Glutamatergic neuron (in vitro differentiated cells): ENCODE results near the gene CACNA1H. TPM values are rescaled to one million over a fixed set of nuclear protein-coding genes. Genes with fewer than 3 reads are reported as not detected.
"Not testable (repeated sequence)": the region's sequence is repeated elsewhere in the genome, so short reads cannot be mapped to it uniquely, and the experiment has no call there.

Experiments
- DNase-seq: peaks from one replicate; pipeline ENCODE4 v3.0.0; 2022
- H3K27ac Mint-ChIP-seq: one replicate; pipeline ENCODE4 v1.8.0; 2020; ENCODE audit warnings: mild to moderate bottlenecking, mixed read lengths, inconsistent platforms; ENCODE audit not compliant: unreplicated experiment
- H3K27me3 Mint-ChIP-seq: one replicate; pipeline ENCODE4 v1.8.0; 2020; ENCODE audit warnings: mild to moderate bottlenecking, moderate library complexity, mixed read lengths, inconsistent platforms; ENCODE audit not compliant: unreplicated experiment
- H3K36me3 Mint-ChIP-seq: one replicate; pipeline ENCODE4 v1.8.0; 2020; ENCODE audit warnings: mild to moderate bottlenecking, mixed read lengths, inconsistent platforms; ENCODE audit not compliant: unreplicated experiment
- H3K4me1 Mint-ChIP-seq: one replicate; pipeline ENCODE4 v1.8.0; 2020; ENCODE audit warnings: mild to moderate bottlenecking, low read depth, mixed read lengths, inconsistent platforms; ENCODE audit not compliant: unreplicated experiment
- H3K4me3 Mint-ChIP-seq: one replicate; pipeline ENCODE4 v1.8.0; 2020; ENCODE audit warnings: mild to moderate bottlenecking, mixed read lengths, inconsistent platforms; ENCODE audit not compliant: unreplicated experiment
- H3K9me3 Mint-ChIP-seq: one replicate; pipeline ENCODE4 v1.8.0; 2020; ENCODE audit warnings: mild to moderate bottlenecking, moderate library complexity, mixed read lengths, inconsistent platforms; ENCODE audit not compliant: unreplicated experiment
- CTCF ChIP-seq: fragments of 200-600 bp; sonication (generic); IDR thresholded peaks from one replicate; pipeline ENCODE4 v1.5.0; 2021; ENCODE audit not compliant: partially characterized antibody, unreplicated experiment
- total RNA-seq: library from RNA; stranded (reverse); fragmentation: NEBNext Ultra II Directional; extraction: Animal tissue kit (Norgen Biotek cat#: 25700); gene quantifications from one replicate; pipeline ENCODE4 v1.2.1, GENCODE V29; 2021; ENCODE audit not compliant: unreplicated experiment

CACNA1H gene
- total RNA-seq, 1 donor from 2014 or later, result 161 TPM

- Mint-ChIP-seq H3K9me3 (peaks cover 21% of the 10 kb centered on the region), H3K4me1 (peaks cover 6% of the 10 kb centered on the region), H3K4me3 (no peak within 1 kb of the TSS), H3K27ac (no peak within 1 kb of the TSS), H3K36me3 (no peaks in the 10 kb centered on the region), H3K27me3 (peaks cover 21% of the 10 kb centered on the region)
- TF ChIP-seq CTCF, result no peak
- no peak for DNase-seq
Observed at GRCh38 chr16:1225051-1225451, 72.1 kb downstream of the CACNA1H start, which contains the start of gene TPSG1. TSS of gene TPSG1 (minus strand) at chr16:1225268. CDS start at chr16:1225252, 16 bp downstream.

GRCh38 chr16:1225728-1226311 lies 72.9 kb downstream of the CACNA1H start:
- not testable (repeated sequence) for H3K27ac Mint-ChIP-seq, H3K4me1 Mint-ChIP-seq, DNase-seq, H3K36me3 Mint-ChIP-seq, H3K4me3 Mint-ChIP-seq
- Mint-ChIP-seq H3K27me3 (peaks cover 24% of the 10 kb centered on the region), H3K9me3 (peaks cover 21% of the 10 kb centered on the region)

DNA sequence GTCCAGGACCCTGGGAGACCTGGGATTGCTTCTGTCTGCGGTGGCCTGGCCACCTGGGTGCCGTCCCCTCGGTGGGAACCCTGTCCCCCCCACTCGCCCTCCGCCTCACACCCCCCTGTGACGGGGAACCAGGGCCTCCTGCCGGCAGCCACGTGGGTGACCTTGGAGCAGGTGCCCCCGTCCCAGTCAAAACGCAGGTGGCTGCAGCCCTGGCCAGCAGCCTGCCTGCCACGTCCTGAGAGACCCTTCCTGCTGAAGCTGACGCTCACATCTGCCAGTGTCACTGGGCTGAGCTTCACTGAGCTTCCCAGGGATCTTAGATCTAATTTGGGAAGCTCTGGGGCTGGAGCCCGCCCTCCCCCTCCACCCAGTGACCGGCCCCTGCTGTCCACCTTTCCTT lies 73.8 kb downstream of the CACNA1H start:
- H3K27ac Mint-ChIP-seq, H3K4me3 Mint-ChIP-seq, H3K4me1 Mint-ChIP-seq, H3K36me3 Mint-ChIP-seq: not testable (repeated sequence)
- peak; percentile 56 for DNase-seq
- Mint-ChIP-seq H3K27me3 (peaks cover 20% of the 10 kb centered on the region), H3K9me3 (peaks cover 17% of the 10 kb centered on the region)

- peaks cover 17% of the 10 kb centered on the region for H3K9me3 Mint-ChIP-seq
- H3K27ac Mint-ChIP-seq, H3K4me1 Mint-ChIP-seq, H3K4me3 Mint-ChIP-seq, H3K36me3 Mint-ChIP-seq: not testable (repeated sequence)
- DNase-seq, result peak; percentile 19
- peaks cover 20% of the 10 kb centered on the region for H3K27me3 Mint-ChIP-seq
Observed at GRCh38 chr16:1228227-1228626, 75.3 kb downstream of the CACNA1H start.

- peak; percentile 3 for DNase-seq
Observed at GRCh38 chr16:1229476-1229875, 76.6 kb downstream of the CACNA1H start.

GRCh38 chr16:1230084-1230470 lies 77.2 kb downstream of the CACNA1H start, which contains the start of gene TPSB2:
TSS of gene TPSB2 (minus strand) at chr16:1230184. CDS start at chr16:1229951, 233 bp downstream.
- not testable (repeated sequence) for H3K27ac Mint-ChIP-seq, DNase-seq, H3K4me1 Mint-ChIP-seq, H3K36me3 Mint-ChIP-seq, H3K4me3 Mint-ChIP-seq
- Mint-ChIP-seq H3K9me3 (peaks cover 12% of the 10 kb centered on the region), H3K27me3 (peaks cover 16% of the 10 kb centered on the region)

More at GRCh38 chr16:1229476-1229875, 76.6 kb downstream of the CACNA1H start:
- Mint-ChIP-seq H3K27me3 (peaks cover 16% of the 10 kb centered on the region), H3K9me3 (peaks cover 12% of the 10 kb centered on the region)
- not testable (repeated sequence) for H3K36me3 Mint-ChIP-seq, H3K27ac Mint-ChIP-seq, H3K4me3 Mint-ChIP-seq, H3K4me1 Mint-ChIP-seq

- H3K4me1 Mint-ChIP-seq, H3K36me3 Mint-ChIP-seq, H3K9me3 Mint-ChIP-seq, H3K27ac Mint-ChIP-seq, H3K4me3 Mint-ChIP-seq: not testable (repeated sequence)
- DNase-seq, result peak; percentile 12
- peaks cover 11% of the 10 kb centered on the region for H3K27me3 Mint-ChIP-seq
Observed at GRCh38 chr16:1230471-1231212, 77.7 kb downstream of the CACNA1H start.

DNA sequence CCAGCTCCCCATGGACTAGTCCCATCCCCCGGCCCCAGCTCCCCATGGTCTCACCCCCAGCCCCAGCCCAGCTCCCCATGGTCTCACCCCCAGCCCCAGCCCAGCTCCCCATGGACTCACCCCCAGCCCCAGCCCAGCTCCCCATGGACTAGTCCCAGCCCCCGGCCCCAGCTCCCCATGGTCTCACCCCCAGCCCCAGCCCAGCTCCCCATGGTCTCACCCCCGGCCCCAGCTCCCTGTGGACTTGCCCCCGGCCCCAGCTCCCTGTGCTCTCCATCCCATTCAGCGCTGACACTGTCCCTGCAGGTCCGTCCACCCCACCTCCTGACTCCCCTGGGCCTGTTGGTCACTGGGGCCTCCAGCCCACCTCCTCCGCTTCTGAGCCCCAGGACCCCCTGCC lies 78.4 kb downstream of the CACNA1H start:
- H3K4me3 Mint-ChIP-seq, H3K36me3 Mint-ChIP-seq, H3K9me3 Mint-ChIP-seq: not testable (repeated sequence)

GRCh38 chr16:1232049-1232748 lies 79.3 kb downstream of the CACNA1H start:
- H3K36me3 Mint-ChIP-seq, H3K27ac Mint-ChIP-seq, H3K4me1 Mint-ChIP-seq, DNase-seq, H3K9me3 Mint-ChIP-seq, H3K4me3 Mint-ChIP-seq, H3K27me3 Mint-ChIP-seq: not testable (repeated sequence)

More for the DNA sequence above, 78.4 kb downstream of the CACNA1H start:
- peaks cover 11% of the 10 kb centered on the region for H3K27me3 Mint-ChIP-seq
- DNase-seq, result peak; percentile 14
- H3K4me1 Mint-ChIP-seq, H3K27ac Mint-ChIP-seq: not testable (repeated sequence)

GRCh38 chr16:1236659-1237058 lies 83.8 kb downstream of the CACNA1H start:
- not testable (repeated sequence) for H3K36me3 Mint-ChIP-seq, H3K27me3 Mint-ChIP-seq, H3K4me3 Mint-ChIP-seq, H3K4me1 Mint-ChIP-seq, H3K9me3 Mint-ChIP-seq, DNase-seq, H3K27ac Mint-ChIP-seq
